GM12892 (cell line): ENCODE results near the gene MAN1B1.

Experiments
- POLR2A ChIP-seq: IDR thresholded peaks from 2 replicates; pipeline ENCODE4 v1.6.1; 2011; ENCODE audit warnings: low read depth, low read length, control low read depth
- POLR2AphosphoS5 ChIP-seq: IDR thresholded peaks from 2 replicates; pipeline ENCODE4 v1.6.1; 2011; ENCODE audit warnings: low read depth, low read length, control low read depth

GRCh38 chr9:137082925-137083290 lies 3.9 kb upstream of the MAN1B1 start:
- TF ChIP-seq POLR2A, result no peak
- TF ChIP-seq POLR2AphosphoS5, result no peak
